Stimulated activated CD4-positive, alpha-beta T cell treated with anti-CD3 and anti-CD28 coated beads, Interleukin-4, amount 100 ng/mL, for 1 hour (primary cell): ENCODE results near the gene STK38L.
A peak's percentile ranks its signal among the peaks of the same experiment; 100 is the strongest.

ENCODE experiments used
- DNase-seq: peaks from one replicate; pipeline ENCODE4 v3.0.0-alpha.2; 2020

The STK38L gene

DNA sequence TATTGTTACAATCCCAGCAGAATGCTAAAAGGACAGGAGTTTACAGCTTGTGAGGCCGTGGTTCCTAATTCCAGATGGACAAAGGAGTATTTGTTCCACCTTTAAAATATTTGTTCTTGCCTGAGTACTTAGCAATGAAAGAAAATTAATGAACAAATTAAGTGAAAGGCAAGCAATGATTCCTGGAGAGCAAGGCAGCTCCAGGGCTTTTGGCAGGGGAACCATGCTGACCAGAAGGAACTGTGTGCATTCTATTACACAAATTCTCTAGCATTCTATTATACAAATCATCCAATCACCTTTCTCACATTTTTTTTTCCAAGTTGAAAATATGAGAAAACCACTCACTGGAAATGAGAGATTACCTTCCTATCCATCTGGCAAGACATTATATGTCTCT lies 86.8 kb downstream of the STK38L start:
- no peak for DNase-seq

DNA sequence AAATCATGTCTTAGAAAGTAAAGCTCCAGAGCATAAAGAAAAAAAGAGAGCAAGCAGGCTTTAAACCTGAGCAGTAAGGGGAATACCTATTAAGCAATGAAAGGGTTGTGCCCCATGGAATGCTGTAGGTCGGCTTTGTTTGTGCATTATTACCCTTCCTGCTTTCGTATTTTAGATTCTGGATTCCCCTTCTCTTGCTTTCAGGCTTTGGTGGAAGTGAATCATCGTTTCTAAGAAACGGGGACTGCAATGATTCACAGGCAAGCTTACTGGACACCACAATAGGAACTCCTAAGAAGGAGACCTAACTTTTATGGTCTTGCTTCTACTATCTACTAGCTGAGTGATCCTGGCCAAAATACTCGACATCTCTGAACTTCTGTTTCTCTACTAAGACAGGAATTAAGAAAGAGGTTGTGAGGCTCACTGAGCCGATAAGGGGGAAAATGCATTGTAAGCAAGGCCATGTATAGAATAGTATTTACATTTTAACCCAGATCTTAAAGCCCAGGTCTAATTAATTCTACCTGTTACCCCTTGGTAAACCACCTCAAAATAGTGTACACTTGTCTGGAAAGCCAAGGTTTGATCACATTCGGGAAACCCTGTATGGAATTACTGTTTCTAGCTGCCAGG lies 87.3 kb downstream of the STK38L start:
- DNase-seq: no peak

DNA sequence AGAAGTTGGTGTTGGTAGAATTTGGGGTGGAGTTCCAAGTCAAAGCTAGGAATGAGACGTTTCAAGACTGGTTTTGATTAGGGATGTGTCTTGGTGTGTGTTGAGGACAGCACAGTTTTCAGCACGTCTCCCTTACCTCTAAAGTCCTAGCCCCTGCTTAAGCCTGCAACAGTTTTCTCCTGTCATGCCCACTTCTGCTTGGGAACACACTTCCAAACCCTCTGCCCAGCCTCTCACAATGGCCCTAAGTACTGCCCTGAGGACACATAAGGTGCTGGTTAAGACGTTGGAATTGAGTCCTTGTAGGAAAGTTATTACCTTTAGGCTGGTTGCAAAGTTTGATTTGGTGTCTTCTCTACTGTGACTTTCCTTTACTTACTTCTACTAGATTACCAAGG lies 87.8 kb downstream of the STK38L start:
- no peak for DNase-seq

DNA sequence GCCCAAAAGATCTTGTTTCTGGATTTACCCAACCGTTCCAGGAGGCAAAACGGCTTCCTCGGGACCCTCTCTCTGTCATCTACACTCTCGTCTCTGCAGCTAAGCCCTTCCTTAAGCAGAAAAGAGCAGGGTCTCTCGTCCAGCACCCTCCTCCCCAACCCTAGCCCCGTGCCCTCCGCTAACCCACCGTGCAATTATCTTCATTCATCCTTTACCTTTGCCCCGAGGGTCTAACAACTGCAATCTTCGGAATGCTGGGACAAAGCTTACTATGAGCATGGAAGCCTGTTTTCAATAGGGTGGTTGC lies 88.3 kb downstream of the STK38L start:
- DNase-seq: no peak

DNA sequence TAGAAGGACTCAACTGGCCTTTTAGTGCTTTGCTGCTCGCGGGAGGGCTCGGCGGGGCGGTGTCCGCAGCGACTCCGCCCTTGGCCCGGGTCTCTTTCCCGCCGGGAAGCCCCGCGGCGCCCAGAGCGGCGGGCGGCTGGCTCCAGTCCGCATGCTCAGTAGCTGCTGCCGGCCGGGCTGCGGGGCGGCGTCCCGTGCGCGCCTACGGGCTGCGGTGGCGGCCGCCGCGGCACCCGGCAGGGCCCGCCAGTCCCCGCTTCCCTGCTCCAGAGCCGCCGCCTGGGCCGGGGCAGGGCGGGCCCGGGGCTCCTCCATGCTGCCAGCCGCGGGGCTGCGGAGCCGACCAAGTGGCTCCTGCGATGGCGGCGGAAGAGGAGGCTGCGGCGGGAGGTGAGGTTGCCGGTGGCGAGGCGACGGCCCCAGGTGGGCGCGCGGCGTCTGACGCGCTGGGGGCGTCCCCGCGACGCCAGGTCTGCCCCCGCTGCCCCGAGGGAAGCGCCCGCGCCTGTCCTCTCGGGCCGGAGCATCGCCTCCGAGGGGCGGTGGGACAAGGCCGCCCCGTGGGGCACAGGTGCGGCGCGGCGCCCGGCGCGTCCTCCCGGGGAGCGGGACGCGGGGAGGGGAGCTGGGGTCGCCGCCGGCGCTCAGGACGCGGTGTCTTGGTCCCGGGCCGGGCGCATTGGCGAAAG lies 88.8 kb downstream of the STK38L start, which contains the start of gene BMAL2:
TSS of gene BMAL2 (plus strand) at position 123 of the 689 bp plus-strand sequence. CDS start at position 360, 237 bp downstream.
- peak; percentile 44 for DNase-seq

DNA sequence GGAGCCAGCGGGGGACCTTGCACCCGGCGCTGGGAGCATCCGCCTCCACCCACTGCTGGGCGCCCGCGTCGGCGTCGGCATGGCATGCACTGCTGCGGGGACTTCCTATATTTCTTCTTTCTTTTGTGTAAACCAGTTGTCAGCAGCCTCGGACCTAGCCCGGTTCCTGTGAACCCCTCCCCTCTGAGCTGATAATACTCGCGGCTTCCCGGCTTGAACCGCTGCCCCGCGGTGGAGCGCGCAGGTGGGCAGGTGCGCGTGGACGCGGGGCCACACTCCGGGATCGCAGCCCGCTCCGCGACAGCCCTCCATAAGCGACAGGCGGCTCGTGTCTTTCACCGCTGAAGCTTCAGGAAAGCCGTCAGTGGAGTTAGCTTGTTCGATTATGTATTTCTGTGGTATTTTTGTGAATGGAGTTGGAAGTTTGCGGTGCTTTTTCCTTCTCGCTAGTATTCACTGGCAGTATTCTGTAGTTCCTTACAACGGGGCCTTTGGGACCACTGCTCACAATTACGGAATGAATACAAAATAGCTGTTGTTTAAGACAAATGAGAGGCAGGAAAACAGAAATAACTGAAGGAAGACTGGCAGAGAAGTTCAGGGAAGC lies 89.4 kb downstream of the STK38L start:
- peak; percentile 56 for DNase-seq

DNA sequence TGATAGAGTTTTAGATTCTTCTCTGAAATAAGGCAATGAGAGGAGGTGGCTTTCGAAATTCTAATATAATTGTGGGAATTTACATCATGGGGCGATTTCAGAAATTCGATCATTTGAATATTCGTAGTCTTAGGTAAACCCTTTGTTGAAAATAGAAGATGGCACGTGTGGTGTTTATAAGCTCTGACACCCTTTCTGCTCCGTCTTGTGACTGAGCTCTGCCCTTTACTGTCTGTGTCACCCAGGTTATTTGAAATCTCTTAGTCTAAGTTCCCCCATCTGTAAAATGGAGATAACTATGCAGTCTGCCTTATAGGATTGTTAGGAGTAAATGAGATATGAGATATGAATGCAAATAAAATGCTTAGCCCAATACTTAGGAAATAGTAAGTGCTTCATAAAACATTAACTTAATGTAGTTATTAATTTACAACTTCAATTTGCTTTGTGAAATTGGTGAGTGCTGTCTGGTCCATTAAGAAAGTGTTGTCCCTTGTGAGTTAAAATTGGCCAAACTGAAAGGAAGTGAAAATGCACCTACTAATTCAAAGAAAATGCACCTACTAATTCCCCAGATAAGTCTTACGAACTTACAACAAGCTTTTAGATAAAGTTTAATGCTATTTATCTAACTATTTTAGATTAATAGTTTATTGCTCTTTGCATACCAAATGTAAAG lies 90.1 kb downstream of the STK38L start:
- DNase-seq: no peak

DNA sequence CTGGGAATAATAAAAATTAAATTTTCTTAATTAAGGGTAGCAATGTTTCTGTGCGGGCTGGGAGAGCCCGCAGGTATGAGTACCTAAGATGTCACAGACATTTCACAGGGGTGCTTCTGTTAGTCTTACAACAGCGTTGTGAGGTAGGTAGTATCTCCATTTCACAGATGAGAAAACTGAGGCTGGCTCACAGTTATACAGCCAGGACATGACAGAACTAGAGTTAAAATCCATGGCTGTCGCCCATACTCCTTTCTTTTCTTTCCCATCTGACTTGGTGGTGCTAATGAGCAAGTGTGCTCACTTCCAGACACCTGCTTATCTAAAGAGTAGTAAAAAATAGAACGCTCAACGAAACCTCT lies 90.6 kb downstream of the STK38L start:
- DNase-seq: no peak

DNA sequence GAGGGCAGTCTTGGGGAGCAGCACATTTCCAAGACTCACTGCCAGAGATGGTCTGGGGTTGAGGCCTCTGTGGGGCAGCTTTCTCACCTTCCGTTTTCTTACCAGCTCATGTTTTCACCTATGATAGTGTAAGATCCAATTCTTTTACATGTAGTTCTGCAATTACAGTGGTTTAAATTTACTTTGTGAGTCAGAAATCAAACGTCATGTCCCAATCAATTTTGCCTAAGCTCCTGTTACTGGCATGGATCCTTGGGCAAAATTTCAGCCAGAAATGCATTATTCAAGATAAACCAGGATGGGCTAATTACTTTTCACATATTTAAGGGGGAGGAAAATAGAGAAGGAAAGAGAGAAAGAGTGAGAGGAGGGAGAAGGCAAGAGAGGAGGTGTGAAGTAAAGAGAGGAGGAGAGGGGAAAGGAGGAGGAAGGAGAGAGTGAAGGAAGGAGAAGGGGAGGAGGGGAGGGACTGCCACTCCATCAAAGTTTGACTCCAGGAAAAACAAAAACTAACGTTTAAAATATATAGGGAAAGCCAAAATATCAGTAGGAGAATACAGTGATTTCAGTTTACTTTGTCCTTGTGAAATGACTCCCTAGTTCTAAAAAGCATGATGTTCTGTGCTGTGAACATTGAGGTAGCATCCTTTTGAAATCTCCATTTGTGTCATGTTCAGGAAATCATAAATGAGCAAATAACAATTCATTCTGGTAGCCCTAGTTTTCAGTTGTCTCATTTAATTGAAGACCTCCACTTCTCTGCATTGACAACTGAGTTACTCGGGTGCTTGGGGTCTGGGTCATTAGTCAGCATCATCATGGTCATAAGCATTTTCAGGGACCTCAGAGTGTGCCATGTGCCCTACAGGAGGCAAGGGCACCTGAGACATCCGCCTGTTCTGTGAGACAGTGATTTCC lies 91.5 kb downstream of the STK38L start:
- DNase-seq: no peak

DNA sequence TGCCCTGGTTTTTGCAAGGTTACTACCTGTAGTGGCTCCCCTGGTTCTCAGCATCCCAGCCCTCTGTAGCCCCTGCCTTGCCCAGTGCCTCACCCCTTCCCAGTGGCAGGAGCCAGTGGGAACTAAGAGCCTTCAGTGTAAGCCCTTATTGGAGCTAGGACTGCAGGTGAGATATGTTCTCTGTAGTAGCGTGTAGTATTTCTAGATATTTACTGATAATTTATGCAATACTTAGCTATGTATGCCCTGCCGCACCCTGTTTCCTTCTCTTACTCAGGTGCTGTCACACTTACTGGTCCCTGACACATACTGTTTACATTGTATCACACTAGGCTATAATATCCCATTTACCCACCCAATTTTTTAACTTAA lies 92.2 kb downstream of the STK38L start:
- no peak for DNase-seq

DNA sequence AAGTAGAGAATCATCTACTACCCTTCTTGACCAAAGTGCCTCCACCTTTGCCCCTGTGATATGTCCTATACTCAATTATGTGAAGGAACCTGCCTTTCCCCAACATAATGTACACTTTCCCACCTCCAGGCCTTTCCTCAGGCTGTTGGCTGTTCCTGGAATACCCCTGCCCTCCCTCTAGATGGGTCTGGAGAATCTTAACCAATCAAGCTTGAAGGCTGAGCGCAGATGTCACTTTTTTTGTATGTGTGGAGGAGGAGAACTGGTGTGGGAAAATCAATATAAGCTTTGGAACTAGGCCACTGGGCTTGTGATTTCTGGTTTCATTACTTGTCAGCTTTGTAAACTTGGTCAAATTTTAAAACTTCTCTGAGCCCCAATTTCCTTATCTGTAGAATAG lies 93.3 kb downstream of the STK38L start:
- no peak for DNase-seq

DNA sequence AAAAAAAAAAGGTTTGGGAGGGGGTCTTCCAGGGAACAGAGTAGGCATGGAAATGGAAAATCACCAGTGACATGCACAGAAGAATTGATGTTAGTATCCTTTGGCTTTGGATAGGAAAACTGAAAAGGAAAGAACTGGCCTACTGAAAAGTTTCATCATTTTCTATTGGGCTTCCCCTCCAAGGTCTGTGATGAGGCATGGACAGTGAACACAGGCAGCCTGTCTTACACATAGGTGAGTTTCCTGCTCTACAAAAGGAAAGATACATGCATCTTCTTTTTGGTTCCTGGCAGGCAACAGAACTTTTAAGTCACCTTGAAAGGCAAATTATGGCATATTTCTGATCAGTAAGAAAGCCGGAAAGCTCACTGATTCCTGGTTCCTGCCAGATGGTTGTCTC lies 94.4 kb downstream of the STK38L start:
- no peak for DNase-seq

DNA sequence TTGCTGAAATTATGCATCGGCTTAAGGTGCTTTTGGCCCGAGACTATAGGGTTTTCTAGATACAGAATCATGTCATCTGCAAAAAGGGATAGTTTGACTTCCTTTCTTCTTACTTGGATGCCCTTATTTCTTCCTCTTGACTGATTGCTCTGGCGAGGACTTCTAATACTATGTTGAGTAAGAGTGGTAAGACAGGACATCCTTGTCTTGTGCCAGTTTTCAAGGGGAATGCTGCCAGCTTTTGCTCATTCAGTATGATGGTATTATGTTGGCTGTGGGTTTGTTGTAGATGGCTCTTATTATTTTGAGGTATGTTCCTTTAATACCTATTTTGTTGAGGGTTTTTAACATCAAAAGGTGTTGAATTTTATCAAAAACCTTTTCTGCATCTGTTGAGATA lies 96.9 kb downstream of the STK38L start:
- no peak for DNase-seq

DNA sequence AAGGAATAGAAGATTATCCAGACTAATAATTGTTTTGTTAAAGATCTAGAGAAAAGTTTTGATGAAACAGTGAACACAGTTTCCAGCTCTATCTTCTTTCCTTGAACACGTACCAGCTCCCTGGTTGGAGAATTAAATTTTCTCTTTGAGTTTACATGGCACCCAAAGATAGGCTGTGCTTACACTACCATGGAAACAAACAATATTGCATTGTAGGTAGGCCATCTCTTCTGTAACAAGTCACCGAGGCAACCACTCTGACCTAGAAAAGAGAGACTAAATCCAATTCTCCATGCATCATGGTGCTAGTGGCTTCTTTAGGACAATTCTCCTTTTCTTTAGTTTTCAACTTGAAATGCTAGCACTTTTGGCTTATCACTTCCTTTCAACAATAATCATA lies 98.5 kb downstream of the STK38L start:
- no peak for DNase-seq

DNA sequence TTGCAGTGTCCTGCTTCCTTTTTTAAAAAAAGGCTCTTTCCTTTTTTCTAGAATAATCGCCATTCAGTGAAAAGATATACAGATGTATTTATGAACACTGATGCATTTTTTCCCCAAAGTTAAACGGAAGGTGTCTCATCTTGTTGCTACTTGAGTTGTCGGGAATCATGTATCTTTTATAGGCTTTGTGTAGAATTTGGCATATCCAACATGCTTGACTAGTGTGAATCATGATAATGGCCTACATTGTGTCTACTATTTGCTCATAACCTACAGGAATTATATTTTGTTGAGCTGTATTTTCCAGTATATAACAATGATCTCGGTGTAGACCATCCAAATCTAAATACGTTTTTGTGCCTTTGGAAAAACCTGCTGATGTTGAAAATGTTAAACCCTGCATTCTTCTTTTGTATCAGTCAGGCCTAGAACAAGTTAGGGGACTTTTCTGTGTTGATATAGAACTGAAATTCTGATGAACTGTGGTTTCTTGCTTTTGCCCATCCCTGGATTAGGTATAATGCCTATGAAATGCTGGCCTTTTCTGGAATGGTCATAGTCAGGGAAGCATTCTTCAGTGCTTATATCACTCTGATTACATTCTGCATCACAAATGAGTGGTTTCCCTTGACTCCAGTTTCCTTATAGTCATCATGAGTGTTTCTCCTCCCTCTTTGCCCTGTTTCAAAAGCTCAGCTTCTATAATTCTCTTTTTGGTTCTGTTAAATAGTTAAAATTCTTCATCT lies 99.3 kb downstream of the STK38L start:
- DNase-seq: no peak

DNA sequence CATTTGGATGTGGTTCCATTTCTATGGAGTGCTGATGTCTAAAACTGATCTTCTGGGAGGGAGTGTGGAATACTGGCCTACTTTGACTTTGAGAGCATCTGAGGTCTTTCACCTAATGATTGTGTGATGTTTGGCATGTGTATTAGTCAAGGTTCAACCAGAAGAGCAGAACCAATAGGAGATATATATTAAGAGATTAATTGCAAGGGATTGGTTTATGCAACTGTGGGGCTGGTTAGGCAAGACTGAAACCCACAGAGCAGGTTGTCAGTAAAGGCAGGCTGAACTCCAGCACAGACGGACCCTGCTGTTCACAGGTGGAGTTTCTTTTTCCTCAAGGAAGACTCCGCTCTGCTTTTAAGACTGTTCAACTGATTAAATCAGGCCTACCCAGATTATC lies 100.2 kb downstream of the STK38L start:
- DNase-seq: no peak

DNA sequence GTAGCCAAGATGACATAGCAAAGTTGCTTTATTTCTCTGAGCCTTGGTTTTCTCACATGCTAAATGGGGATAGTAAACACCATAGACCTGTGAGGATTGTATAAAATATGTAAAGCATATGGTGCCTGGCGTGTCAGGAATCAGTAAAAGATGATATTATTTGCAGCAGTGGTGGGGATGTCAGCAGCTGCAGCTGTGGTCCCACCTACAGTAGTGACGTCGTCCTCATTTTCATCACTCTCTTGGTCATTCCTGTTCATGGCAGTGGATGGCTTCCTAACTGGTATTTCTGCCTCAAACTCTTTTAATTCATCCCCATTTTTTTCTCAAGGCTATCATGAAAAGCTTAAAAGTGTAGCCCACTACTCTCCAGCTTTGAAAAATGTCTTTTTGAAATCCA lies 100.7 kb downstream of the STK38L start:
- no peak for DNase-seq

DNA sequence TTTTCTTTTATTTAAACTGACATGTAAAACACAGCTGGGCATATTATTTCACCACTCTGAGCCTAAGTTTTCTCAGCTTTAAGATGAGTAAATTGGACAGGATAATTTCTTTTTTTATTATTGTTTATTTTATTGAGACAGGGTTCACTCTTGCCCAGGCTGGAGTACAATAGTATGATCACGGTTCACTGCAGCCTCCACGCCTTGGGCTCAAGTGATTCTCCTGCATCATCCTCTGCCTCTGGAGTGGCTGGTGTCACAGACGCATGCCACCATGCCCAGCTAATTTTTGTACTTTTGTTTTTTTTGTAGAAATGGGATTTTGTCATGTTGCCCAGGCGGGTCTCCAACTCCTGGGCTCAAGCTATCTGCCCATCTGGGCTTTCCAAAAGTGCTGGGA lies 101.3 kb downstream of the STK38L start:
- no peak for DNase-seq

DNA sequence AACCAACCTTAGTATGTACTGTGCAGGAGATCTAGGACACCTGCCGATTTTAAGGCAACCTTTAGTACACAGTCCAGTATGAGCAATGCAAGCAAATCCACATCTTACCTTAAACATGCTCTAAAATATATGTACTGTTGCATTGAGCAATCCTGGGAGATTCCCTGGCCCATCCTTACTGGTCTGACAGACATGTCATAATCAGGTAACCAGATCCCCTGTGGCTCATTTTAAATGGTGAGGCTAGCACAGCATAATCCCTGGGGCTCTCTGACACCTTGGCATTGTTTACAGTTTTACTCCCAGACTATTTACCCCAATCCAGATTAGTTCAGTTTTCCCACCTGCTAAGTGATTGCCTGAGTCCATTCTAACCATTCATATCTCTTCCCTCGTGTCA lies 103.7 kb downstream of the STK38L start:
- no peak for DNase-seq

DNA sequence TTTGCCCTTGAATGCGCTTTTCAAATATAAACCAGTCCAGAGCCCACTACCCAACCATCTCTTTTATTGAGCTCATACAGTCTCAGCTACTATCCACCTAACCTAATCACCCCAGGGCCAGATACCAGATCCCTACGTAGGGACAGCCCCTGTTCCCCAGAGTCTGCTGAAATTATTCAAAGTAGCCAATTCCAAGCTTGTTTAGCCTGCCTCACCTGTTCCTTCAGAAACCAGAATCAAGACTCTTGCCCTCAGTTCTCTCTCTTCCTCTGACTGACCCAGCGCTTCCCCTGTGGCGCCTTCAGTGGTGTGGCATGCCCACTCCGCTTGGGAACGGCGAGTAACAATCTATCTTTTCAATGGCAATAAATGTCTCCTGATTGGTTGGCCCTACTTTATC lies 107.4 kb downstream of the STK38L start:
- DNase-seq: no peak

DNA sequence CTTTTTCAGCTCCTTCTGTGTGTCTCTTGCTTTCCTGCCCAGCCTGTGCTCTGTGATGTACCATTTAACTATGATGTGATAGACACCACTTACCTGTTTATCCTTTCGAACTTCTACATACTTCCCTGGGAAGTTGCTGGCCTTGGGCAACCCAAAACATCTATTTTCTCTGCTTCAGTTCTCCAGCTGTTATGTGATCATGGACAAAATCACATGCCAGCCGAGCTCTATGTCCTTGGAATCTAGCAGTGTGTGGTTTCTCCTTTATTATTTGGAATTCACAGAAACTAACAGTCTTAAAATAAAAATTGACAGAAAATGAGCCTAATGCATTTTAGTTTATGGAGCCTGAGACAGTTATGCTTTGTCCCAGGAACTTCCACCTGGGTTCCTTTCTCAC lies 111.4 kb downstream of the STK38L start:
- DNase-seq: no peak

DNA sequence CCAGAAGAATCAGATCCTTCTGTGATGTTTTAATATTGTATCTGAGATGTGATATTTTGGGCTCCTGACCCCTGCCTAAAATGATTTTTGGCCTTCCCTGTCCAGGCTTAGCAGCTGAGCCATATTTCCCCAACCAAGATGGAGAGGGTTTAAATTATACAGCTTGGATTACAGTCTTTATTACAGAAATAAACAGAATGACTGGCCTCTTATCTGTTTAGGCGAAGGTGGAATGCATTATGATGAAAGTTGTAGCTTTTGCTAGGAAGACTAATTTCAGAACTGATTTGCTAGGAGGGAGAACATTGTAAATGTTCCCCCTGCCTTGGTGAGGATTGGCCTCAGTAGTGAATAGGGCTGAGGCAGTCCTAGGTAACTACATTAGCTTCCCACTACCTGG lies 111.9 kb downstream of the STK38L start:
- no peak for DNase-seq
